ENCODE measurements around the gene PTPN9. TPM values are rescaled to one million over a fixed set of nuclear protein-coding genes. Genes with fewer than 3 reads are reported as not detected.

PTPN9 gene
- 36.4 to 48.2 TPM (median 44.9 TPM) in 5 replicates for total RNA-seq (2022; extraction: Qiagen RNA extraction; ENCODE audit: low read depth)

DNA sequence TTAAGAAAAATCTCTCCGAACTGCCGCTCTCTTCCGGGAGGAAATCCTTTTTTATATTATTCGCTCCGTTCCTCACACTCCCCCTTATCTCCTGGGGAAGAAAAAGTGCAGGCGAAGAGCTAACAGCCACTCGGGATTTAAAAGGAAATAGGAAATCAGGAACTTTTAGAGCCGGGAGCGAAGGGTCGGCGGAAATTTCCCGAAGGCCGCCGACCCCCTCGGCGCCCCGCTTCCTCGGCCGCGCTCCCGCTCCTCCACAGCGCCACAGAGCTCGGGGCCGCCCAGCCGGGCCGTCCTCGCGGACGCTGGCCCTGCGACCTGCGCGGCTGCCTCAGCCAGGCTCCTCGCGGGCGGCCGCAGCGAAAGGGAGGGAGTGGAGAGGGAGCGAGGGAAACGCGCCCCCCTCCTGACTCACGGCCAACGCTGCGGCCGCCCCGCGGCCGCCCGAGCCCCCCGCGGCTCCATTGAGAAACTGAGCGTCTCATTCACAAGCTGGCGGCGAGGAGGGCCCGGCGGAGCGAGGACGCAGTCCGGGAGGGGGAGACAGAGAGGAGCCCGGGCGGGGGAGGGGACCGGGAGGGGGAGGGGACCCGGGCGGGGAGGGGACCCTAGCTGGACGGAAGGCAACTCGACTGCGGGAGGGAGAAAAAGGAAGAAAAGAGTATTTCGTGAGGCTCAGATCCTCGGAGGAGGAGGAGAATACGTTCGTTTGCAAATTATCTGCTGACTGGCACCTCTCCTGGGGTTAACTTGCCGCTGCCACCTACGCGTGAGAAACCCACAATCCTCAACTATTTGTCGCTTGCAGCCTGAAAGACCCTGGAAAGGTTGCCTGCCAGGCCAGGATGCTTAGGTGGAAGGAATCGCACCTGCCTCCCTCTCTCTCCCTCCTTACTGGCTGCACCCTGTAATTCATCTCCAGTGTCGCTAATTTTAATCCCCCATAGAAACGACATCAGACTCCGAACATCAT is at the start of gene PTPN9:
Gene PTPN9 (minus strand): TSS at position 368 of the 973 bp plus-strand sequence. CDS start 539 bp downstream, outside the sequence.

GRCh38 chr15:75625542-75626347 is 46.6 kb upstream of the PTPN9 start, which contains the start of gene SNUPN:
Gene SNUPN (minus strand): TSS chr15:75625725. CDS start chr15:75621051, 4,674 bp downstream.

DNA sequence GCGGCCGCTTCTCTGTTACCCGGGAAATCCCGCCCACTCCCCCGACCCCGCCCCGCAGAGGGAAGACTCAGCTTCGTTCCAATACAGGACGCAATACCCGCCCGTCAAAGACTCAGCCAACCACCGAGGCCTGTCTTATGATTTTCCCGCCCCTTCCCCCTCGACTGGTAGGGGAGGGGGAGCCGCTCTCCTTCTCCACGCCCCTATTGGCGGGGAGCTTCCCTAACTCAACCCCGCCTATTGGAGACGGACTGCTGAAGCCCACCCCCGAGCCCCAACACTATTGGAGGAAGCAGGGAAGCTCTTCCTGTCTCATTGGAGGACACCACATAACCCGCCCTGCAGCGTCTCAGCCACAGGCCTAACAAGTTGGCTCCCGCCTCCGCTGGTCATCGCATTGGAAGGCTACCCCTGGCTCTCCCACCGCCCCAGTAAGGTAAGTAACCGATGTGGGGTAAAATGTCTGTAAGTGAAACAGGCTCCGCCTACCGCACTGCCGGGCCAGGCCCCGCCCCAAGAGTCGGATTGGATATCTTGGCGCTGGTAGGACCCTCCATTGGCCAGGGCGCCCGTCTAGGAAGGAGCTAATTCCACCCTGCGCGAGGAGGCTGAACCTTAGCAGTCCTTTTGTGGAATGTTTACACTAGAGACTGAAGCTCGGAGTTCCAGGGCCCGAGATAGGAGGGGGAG is 127.3 kb downstream of the PTPN9 start, which contains the start of gene SIN3A:
Gene SIN3A (minus strand): TSS at position 17 of the 690 bp plus-strand sequence. CDS start 21,315 bp downstream, outside the sequence.

Other genes with a start within 250 kb of the PTPN9 start
- 174 to 218 TPM (median 179 TPM) in 5 replicates for gene COMMD4, start 243.3 kb downstream of the PTPN9 start, total RNA-seq (2022; extraction: Qiagen RNA extraction; ENCODE audit: low read depth)
- gene NEIL1, start 232.3 kb downstream of the PTPN9 start, total RNA-seq (2022; extraction: Qiagen RNA extraction; ENCODE audit: low read depth): 1.3 to 3.6 TPM (median 2.7 TPM) in 5 replicates
- gene MAN2C1, start 210.7 kb downstream of the PTPN9 start, total RNA-seq (2022; extraction: Qiagen RNA extraction; ENCODE audit: low read depth): 62.1 to 85.3 TPM (median 75.3 TPM) in 5 replicates
- 22.0 to 30.8 TPM (median 28.6 TPM) in 5 replicates for gene SIN3A, start 127.6 kb downstream of the PTPN9 start, total RNA-seq (2022; extraction: Qiagen RNA extraction; ENCODE audit: low read depth)
- 29.1 to 32.1 TPM (median 29.9 TPM) in 5 replicates for gene SNUPN, start 46.4 kb upstream of the PTPN9 start, total RNA-seq (2022; extraction: Qiagen RNA extraction; ENCODE audit: low read depth)
- gene IMP3, start 60.9 kb upstream of the PTPN9 start, total RNA-seq (2022; extraction: Qiagen RNA extraction; ENCODE audit: low read depth): 89.6 to 123 TPM (median 116 TPM) in 5 replicates
- gene SNX33, start 68.6 kb upstream of the PTPN9 start, total RNA-seq (2022; extraction: Qiagen RNA extraction; ENCODE audit: low read depth): 10.3 to 15.7 TPM (median 14.2 TPM) in 5 replicates
- gene CSPG4, start 133.5 kb upstream of the PTPN9 start, total RNA-seq (2022; extraction: Qiagen RNA extraction; ENCODE audit: low read depth): 0.08 to 0.20 TPM (median 0.14 TPM) in 5 replicates

Measured in A549 treated with GW870086 at 1 μM for 4 hours (cell line).